AG09309 (cell line): Measurements from ENCODE around the gene APBA1.

Source experiments
- DNase-seq: peaks from one replicate; pipeline ENCODE4 v3.0.0-alpha.2; 2010; ENCODE audit warnings: low read depth
- H3K4me3 ChIP-seq: 2 replicates; pipeline ENCODE4 v1.5.1; 2011; ENCODE audit warnings: mild to moderate bottlenecking, low read depth, low read length, moderate library complexity; ENCODE audit not compliant: control insufficient read depth
- CTCF ChIP-seq: IDR thresholded peaks from 2 replicates; pipeline ENCODE4 v1.5.1; 2011; ENCODE audit warnings: mild to moderate bottlenecking, low read depth, low read length, inconsistent platforms; ENCODE audit not compliant: insufficient read depth, control insufficient read depth; ENCODE audit errors: missing control alignments

Gene APBA1

GRCh38 chr9:69606089-69606488 lies 66.1 kb downstream of the APBA1 start:
- no peak for DNase-seq
- TF ChIP-seq CTCF: no peak
- H3K4me3 ChIP-seq: no peak overlapping the region

- no peak overlapping the region for H3K4me3 ChIP-seq
- no peak for DNase-seq
- no peak for TF ChIP-seq CTCF
Measured at GRCh38 chr9:69605406-69605805, 66.8 kb downstream of the APBA1 start.

GRCh38 chr9:69604568-69605219 lies 67.5 kb downstream of the APBA1 start:
- no peak overlapping the region for H3K4me3 ChIP-seq
- TF ChIP-seq CTCF: no peak
- no peak for DNase-seq

GRCh38 chr9:69603656-69604055 lies 68.5 kb downstream of the APBA1 start:
- H3K4me3 ChIP-seq: no peak overlapping the region
- no peak for TF ChIP-seq CTCF
- no peak for DNase-seq

GRCh38 chr9:69602773-69603172 lies 69.4 kb downstream of the APBA1 start:
- no peak overlapping the region for H3K4me3 ChIP-seq
- TF ChIP-seq CTCF: no peak
- no peak for DNase-seq

- no peak for DNase-seq
- TF ChIP-seq CTCF: no peak
- no peak overlapping the region for H3K4me3 ChIP-seq
Measured at GRCh38 chr9:69601698-69602097, 70.5 kb downstream of the APBA1 start.
